GM12872 (cell line): ENCODE measurements around the gene IFI27L2.
A peak's percentile ranks its signal among the peaks of the same experiment; 100 is the strongest.

Source experiments
- CTCF ChIP-seq: IDR thresholded peaks from 3 replicates; pipeline ENCODE4 v1.5.1; 2011; ENCODE audit warnings: low read depth, mild to moderate bottlenecking, low read length, moderate library complexity; ENCODE audit not compliant: insufficient read depth

The IFI27L2 gene

GRCh38 chr14:94139006-94139405, 9.6 kb upstream of the IFI27L2 start:
- TF ChIP-seq CTCF, result no peak

- no peak for TF ChIP-seq CTCF
Measured at GRCh38 chr14:94138251-94138650, 8.8 kb upstream of the IFI27L2 start.

DNA sequence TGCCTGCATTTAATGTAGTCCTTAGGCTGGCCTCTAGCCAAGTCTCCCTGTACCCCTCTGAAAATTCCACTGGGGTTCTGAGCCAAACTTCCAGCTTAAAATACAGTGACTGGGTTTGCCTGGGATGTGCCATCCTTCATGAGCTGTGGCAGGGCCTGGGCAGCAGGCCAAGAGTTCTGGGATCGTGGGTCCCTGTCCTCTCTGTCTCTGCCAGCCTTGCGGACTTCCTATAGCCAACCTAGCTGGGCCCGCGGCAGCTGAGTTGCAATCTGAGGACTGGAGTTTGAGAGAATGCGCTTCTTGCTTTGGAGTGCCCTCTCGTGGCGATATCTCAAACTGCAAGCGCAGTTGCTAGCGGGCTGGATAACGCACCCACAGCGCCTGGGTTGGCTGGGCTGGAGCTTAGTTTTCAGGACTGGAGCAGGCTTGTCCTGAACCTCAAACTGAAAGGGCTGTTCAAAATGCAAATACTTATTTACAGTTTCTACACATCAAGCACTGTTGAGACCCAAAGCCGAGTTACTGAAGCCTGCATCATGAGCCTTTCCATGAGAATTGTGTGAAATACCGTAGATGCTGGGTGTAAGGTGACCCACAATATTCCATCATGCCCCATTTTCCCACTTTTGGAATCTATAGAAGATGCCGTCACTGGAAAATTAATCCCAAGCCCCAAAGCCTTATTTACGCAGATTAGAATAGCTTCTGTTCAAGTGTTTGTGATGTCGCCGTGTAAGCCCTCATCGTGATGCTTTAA, 7.3 kb upstream of the IFI27L2 start:
- TF ChIP-seq CTCF, result peak; percentile 99

- no peak for TF ChIP-seq CTCF
Measured at GRCh38 chr14:94135476-94135875, 6.1 kb upstream of the IFI27L2 start.

DNA sequence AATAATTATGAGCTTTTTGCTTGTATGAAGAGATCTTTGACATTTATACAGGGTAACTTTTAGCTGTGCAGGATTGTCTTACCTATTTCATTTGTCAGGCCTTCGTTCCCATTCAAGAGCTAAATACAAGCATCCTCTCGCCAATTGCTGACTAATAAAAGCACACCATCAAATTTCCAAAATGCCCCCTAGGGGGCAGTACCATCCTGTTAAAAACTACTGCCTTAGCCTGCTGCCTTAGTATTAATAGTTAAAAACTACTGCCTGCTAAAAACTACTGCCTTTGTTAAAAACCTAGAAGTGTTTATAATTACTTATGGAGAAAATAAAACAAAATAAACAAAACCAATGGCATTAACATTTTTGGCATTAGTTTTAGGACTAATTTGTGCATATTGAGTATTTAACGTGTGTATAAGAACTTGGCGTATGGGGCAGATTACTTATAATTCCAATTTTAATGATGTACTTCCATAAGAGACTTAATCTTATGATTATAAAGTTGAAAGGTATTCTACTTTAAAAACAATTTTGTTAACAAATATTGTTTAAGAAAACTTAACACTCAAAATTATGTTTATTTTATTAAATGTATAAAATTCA, 3.0 kb upstream of the IFI27L2 start:
- peak; percentile 73 for TF ChIP-seq CTCF

GRCh38 chr14:94129758-94130414, 482 bp upstream of the IFI27L2 start:
- TF ChIP-seq CTCF, result no peak

DNA sequence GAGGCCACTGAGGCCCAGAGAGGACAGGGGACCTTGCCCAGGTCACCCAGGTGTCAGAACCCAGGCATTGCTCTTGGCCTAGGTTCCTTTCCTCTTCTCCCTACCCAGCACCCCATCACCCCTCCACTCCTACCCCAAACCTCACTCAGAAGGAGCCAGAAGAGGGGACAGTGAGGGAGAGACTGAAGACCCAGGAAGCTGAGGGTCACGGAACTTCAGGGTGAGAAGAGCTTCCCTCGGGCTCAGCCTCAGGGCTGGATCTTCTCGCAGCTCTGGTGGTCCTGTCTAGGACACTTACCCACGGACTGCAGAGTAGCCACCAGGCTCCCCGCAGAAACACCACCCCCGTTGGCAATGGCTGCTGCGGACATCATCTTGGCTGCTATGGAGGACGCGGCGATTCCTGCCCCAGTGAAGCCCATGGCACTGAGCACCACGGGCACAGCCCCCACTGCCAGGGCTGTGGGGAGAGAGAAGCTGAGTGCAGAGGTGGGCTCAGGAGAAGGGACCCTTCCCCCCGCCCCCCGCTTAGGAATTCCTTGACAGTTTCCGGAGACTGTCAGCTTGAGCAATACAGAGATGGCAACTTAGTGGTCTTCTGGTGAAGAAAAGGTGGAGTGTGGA, 1.1 kb downstream of the IFI27L2 start:
- TF ChIP-seq CTCF, result no peak
